ENCODE results near the gene CHI3L1. TPM values are rescaled to one million over a fixed set of nuclear protein-coding genes. Genes with fewer than 3 reads are reported as not detected.
A peak's percentile ranks its signal among the peaks of the same experiment; 100 is the strongest.

Gene CHI3L1
- polyA plus RNA-seq, 1 of the 3 experiments (the other 2 are of a cell fraction) = not detected

GRCh38 chr1:203129501-203130231 is 56.8 kb downstream of the CHI3L1 start:
- no peak overlapping the region for H3K4me3 ChIP-seq (ENCODE audit: low read depth in 2 of 2, low read length in 1 of 2)
- no peak overlapping the region for H2AFZ ChIP-seq (ENCODE audit: low read depth)
- H3K79me2 ChIP-seq (ENCODE audit: insufficient read depth) = no peaks in the 10 kb centered on the region
- H3K9me2 ChIP-seq = no peaks in the 10 kb centered on the region
- no peaks in the 10 kb centered on the region for H3K36me3 ChIP-seq (replicated peaks in 1 of 2; ENCODE audit: control insufficient read depth in 1 of 2, insufficient read depth in 2 of 2, low read length in 1 of 2)
- 0 out of 2 replicates have a peak overlapping the region, but pooled peaks have one; percentile 0 for H3K4me2 ChIP-seq
- peak; percentile 82 for DNase-seq
- H3F3A ChIP-seq (replicated peaks; ENCODE audit: insufficient read depth) = peaks cover 5% of the 10 kb centered on the region
- peaks cover 15 to 65% of the 10 kb centered on the region in 2 experiments for H3K4me1 ChIP-seq (ENCODE audit: control insufficient read depth in 1 of 2, insufficient read depth in 2 of 2, low read depth in 1 of 2, low read length in 1 of 2)
- no peaks in the 10 kb centered on the region for H3K9me3 ChIP-seq
- ChIA-PET POLR2A (no interaction called here), CTCF (interaction anchor here (0.7 to 26.1 kb wide), 11 partner anchors 9 to 139 kb away, joined by 4 to 602 read pairs (median 13); no protein-coding TSS in a partner anchor)
- H3K27ac ChIP-seq (ENCODE audit: low read depth in 2 of 2, low read length in 1 of 2) = peak overlapping the region in 1 of 2 experiments; percentile 82; a peak in 2 of 4 replicates
- no peak overlapping the region for H3K9ac ChIP-seq
- no peak for TF ChIP-seq TAF1 (IDR thresholded peaks at IDR 0.05; ENCODE audit: borderline replicate concordance, low read depth, low read length)
- TF ChIP-seq USF2 (IDR thresholded peaks at IDR 0.05; ENCODE audit: borderline replicate concordance, low read depth, low read length) = no peak
- peak; percentile 69 for TF ChIP-seq NFIC (IDR thresholded peaks at IDR 0.05; ENCODE audit: borderline replicate concordance)
- 0 out of 4 replicates have a peak, but pooled peaks of 1 of the 2 experiments have one; percentile 42 for TF ChIP-seq EP300 (IDR thresholded peaks at IDR 0.05; ENCODE audit: borderline replicate concordance in 1 of 2, low read depth in 1 of 2, low read length in 1 of 2)
- TF ChIP-seq RAD21 (IDR thresholded peaks at IDR 0.05; ENCODE audit: low read length) = peak; percentile 4; the same call in 1 of the 2 replicates
- TF ChIP-seq GATA2 (CRISPR knock-in tag; IDR thresholded peaks at IDR 0.05) = peak; percentile 64
- TF ChIP-seq RCOR1 (IDR thresholded peaks at IDR 0.05; ENCODE audit: low read length) = peak; percentile 76
- WGBS (ENCODE audit: low lambda C conversion rate) = 33% methylated on average over 5 of the region's 7 CpGs
- H4K20me1 ChIP-seq (ENCODE audit: insufficient read depth) = no peaks in the 10 kb centered on the region
- no peaks in the 10 kb centered on the region for H3K27me3 ChIP-seq (ENCODE audit: insufficient read depth)

Other genes with a start within 250 kb of the CHI3L1 start
- gene ADIPOR1, start 228.4 kb downstream of the CHI3L1 start, polyA plus RNA-seq (2012; rRNA removed) = 82.2 and 125 TPM in 2 replicates
- 27.5 and 29.1 TPM in 2 replicates for gene CYB5R1, start 219.4 kb downstream of the CHI3L1 start, polyA plus RNA-seq (2012; rRNA removed)
- gene TMEM183A, start 179.3 kb downstream of the CHI3L1 start, polyA plus RNA-seq (2012; rRNA removed) = 47.9 and 62.2 TPM in 2 replicates
- gene PPFIA4, start 160.2 kb downstream of the CHI3L1 start, polyA plus RNA-seq (2012; rRNA removed) = 4.4 and 5.5 TPM in 2 replicates
- gene MYOG, start 100.7 kb downstream of the CHI3L1 start, polyA plus RNA-seq (2012; rRNA removed) = not detected in 2 replicates
- 3.2 and 4.8 TPM in 2 replicates for gene ADORA1, start 59.0 kb downstream of the CHI3L1 start, polyA plus RNA-seq (2012; rRNA removed)
- 0.12 TPM in 1 of 2 replicates, not detected in the other for gene MYBPH, start 10.9 kb downstream of the CHI3L1 start, polyA plus RNA-seq (2012; rRNA removed)
- gene CHIT1, start 43.0 kb upstream of the CHI3L1 start, polyA plus RNA-seq (2012; rRNA removed) = not detected in 2 replicates
- gene BTG2, start 118.8 kb upstream of the CHI3L1 start, polyA plus RNA-seq (2012; rRNA removed) = 26.2 and 33.5 TPM in 2 replicates
- not detected in 2 replicates for gene FMOD, start 164.4 kb upstream of the CHI3L1 start, polyA plus RNA-seq (2012; rRNA removed)

Data from SK-N-SH (cell line).